ENCODE measurements around the gene BCAS3.
A peak's percentile ranks its signal among the peaks of the same experiment; 100 is the strongest.

Gene BCAS3

DNA sequence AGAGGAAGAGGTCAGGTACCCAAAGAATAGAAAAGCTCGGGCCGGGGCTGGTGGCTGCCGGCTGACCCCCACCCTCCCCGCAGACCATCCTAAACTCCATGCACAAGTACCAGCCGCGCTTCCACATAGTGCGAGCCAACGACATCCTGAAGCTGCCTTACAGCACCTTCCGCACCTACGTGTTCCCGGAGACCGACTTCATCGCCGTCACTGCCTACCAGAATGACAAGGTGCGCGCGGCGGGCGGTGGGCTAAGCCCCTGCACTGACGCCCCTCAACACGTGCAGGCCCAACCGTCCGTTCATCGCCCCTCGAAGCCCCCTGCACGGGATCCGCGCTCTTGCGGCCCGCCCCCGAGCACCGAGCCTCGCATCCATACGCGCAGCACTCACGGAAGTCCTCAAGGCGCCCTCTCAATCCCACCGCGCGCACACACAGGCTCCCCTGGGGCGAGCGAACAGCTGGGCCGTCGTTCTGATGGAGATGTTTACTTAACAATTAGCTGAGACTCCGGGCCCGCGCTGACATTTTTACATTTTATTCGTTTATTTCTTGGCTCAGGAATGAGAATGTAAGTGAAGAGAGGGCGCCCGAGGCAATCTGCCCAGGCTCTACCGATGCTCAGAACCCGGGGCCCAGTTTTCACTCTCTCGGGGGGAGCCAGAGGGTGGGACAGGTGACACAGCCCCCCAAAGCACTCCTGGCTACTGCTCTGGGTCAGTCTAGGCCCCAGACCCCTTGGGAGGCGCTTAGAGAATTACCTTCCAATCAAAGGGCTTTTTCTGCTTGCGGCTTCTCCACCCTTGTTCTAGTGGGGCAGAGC, 725.5 kb downstream of the BCAS3 start:
- H3K27me3 Mint-ChIP-seq, result peaks cover 74% of the 10 kb centered on the region
- DNase-seq, result peak; percentile 63
- H3K4me3 Mint-ChIP-seq, result peak overlapping the region; percentile 60
- H3K27ac Mint-ChIP-seq, result no peak overlapping the region
- H3K4me1 Mint-ChIP-seq (ENCODE audit: low read depth), result peaks cover 44% of the 10 kb centered on the region
- no peaks in the 10 kb centered on the region for H3K9me3 Mint-ChIP-seq
- H3K36me3 Mint-ChIP-seq (ENCODE audit: low read depth), result no peaks in the 10 kb centered on the region

DNA sequence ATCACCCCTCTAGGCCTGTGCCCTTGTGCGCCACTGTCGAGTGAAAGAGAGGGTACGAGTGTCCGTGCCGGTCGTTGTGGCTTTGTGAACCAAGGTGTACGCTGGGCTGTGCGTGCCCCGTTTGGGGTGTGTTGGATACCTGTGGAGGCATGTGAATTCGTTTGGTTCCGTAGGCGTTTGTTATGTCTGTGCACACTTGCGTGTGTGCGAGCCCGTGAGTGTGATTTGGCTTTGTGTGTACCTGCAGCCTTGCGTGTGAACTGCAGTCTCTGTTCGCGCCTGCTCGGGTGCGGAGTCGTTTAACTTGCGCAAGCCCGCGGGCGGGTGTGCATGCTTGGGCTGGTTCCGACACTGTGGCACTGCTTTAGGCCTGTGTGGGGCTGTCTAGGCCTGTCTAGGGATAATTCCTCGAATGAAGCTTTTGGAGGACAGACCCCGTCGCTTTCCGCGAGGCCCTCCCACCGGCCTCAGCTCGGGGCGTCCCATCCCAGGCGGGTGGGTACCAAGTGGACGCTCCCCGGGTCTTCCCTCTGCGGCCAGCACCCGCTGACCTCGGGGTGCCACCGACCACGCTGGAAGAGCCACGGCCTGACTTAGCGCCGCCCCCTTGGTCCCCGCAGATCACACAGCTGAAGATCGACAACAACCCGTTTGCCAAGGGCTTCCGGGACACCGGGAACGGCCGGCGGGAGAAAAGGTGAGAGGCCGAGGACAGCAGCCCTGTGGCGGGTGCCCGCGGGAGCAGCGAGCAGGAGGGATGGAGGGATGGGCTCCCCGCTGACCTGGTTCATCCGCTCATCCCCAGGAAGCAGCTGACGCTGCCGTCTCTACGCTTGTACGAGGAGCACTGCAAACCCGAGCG, 726.4 kb downstream of the BCAS3 start:
- Mint-ChIP-seq H3K4me1 (ENCODE audit: low read depth) (peaks cover 44% of the 10 kb centered on the region), H3K9me3 (no peaks in the 10 kb centered on the region), H3K27ac (no peak overlapping the region), H3K4me3 (peak overlapping the region; percentile 35), H3K27me3 (peaks cover 76% of the 10 kb centered on the region), H3K36me3 (ENCODE audit: low read depth) (no peaks in the 10 kb centered on the region)
- peak; percentile 46 for DNase-seq

DNA sequence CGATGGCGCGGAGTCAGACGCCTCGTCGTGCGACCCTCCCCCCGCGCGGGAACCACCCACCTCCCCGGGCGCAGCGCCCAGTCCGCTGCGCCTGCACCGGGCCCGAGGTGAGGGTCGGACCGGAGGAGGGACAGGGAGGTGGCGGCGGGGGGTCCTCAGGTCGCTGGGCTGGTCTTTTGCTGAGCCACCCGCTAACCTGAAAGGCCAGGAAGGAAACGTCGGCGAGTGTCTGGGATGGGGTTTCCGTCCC, 726.9 kb downstream of the BCAS3 start:
- peaks cover 44% of the 10 kb centered on the region for H3K4me1 Mint-ChIP-seq (ENCODE audit: low read depth)
- no peaks in the 10 kb centered on the region for H3K9me3 Mint-ChIP-seq
- no peaks in the 10 kb centered on the region for H3K36me3 Mint-ChIP-seq (ENCODE audit: low read depth)
- H3K4me3 Mint-ChIP-seq, result no peak overlapping the region
- no peak for DNase-seq
- H3K27me3 Mint-ChIP-seq, result peaks cover 78% of the 10 kb centered on the region
- H3K27ac Mint-ChIP-seq, result no peak overlapping the region

DNA sequence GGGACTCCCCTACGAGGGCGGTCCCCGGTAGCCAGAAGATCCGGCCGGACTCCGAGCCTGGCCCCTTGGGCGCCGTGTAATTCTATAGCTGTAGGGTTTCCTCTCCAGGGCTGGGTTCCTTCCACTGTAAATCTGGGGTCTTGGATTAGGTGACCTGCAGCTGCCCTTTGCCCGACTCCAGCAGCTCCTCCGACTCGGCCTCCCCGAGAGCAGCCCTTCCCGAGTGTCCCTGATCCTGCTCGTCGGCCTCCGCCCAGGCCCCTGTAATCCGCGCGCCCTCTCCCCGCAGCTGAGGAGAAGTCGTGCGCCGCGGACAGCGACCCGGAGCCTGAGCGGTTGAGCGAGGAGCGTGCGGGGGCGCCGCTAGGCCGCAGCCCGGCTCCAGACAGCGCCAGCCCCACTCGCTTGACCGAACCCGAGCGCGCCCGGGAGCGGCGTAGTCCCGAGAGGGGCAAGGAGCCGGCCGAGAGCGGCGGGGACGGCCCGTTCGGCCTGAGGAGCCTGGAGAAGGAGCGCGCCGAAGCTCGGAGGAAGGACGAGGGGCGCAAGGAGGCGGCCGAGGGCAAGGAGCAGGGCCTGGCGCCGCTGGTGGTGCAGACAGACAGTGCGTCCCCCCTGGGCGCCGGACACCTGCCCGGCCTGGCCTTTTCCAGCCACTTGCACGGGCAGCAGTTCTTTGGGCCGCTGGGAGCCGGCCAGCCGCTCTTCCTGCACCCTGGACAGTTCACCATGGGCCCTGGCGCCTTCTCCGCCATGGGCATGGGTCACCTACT, 727.4 kb downstream of the BCAS3 start:
- Mint-ChIP-seq H3K36me3 (ENCODE audit: low read depth) (no peaks in the 10 kb centered on the region), H3K4me3 (no peak overlapping the region), H3K4me1 (ENCODE audit: low read depth) (peaks cover 48% of the 10 kb centered on the region), H3K27ac (no peak overlapping the region), H3K9me3 (no peaks in the 10 kb centered on the region), H3K27me3 (peaks cover 82% of the 10 kb centered on the region)
- DNase-seq, result peak; percentile 52

DNA sequence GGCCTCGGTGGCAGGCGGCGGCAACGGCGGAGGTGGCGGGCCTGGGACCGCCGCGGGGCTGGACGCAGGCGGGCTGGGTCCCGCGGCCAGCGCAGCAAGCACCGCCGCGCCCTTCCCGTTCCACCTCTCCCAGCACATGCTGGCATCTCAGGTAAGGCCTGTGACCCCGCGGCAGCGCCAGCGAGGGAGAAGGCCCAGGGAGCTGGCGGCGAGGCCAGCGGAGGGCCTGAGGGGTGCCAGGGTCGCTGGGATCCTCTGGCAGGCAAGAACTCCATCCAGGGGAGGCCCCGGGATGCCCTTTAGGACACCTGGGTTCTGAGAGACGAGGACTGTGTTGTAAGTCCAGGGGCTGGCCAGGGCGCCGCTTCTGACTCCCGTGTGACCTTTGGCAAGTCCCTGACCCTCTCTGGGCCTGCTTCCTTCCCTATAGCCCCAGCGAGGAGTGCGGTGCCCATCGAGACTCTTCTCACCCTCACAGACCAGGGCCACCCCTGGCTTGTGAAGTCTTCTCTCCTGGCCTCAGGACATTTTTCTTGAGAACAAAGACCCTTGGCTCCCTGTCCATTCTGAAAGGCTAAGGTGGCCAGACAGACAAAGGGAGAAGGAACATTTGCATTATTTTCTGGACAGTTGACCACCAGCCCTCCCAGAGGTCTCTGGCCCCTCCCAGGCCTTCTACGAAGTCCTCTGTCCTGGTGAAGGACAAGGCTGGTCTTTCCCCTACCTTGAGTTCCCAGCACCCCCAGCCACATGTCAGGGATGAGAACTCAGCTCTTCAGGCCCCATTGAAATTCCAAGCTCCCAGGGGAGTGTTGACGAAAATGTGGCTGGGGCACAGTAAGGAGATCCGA, 728.3 kb downstream of the BCAS3 start:
- DNase-seq, result peak; percentile 35
- Mint-ChIP-seq H3K9me3 (no peaks in the 10 kb centered on the region), H3K27ac (no peak overlapping the region), H3K4me3 (no peak overlapping the region), H3K27me3 (peaks cover 85% of the 10 kb centered on the region), H3K36me3 (ENCODE audit: low read depth) (no peaks in the 10 kb centered on the region), H3K4me1 (ENCODE audit: low read depth) (peaks cover 50% of the 10 kb centered on the region)

DNA sequence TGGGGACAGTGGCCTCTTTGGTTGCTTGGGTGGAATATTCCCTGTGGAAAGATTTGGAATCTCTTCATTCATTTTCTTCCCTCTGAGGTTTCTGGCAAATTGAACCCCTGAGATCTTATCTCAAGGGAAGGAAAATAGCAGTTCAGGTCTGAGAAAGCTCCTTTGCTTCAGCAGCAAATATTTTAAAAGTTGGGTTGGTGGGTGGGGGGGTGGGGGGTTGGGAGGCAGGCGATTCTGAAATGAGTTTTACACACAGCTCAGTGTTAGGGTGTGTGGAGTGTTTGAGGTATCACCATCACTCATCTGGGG, 728.8 kb downstream of the BCAS3 start:
- Mint-ChIP-seq H3K36me3 (ENCODE audit: low read depth) (no peaks in the 10 kb centered on the region), H3K4me3 (no peak overlapping the region), H3K27ac (no peak overlapping the region), H3K9me3 (no peaks in the 10 kb centered on the region), H3K4me1 (ENCODE audit: low read depth) (peaks cover 46% of the 10 kb centered on the region), H3K27me3 (peaks cover 82% of the 10 kb centered on the region)
- no peak for DNase-seq

DNA sequence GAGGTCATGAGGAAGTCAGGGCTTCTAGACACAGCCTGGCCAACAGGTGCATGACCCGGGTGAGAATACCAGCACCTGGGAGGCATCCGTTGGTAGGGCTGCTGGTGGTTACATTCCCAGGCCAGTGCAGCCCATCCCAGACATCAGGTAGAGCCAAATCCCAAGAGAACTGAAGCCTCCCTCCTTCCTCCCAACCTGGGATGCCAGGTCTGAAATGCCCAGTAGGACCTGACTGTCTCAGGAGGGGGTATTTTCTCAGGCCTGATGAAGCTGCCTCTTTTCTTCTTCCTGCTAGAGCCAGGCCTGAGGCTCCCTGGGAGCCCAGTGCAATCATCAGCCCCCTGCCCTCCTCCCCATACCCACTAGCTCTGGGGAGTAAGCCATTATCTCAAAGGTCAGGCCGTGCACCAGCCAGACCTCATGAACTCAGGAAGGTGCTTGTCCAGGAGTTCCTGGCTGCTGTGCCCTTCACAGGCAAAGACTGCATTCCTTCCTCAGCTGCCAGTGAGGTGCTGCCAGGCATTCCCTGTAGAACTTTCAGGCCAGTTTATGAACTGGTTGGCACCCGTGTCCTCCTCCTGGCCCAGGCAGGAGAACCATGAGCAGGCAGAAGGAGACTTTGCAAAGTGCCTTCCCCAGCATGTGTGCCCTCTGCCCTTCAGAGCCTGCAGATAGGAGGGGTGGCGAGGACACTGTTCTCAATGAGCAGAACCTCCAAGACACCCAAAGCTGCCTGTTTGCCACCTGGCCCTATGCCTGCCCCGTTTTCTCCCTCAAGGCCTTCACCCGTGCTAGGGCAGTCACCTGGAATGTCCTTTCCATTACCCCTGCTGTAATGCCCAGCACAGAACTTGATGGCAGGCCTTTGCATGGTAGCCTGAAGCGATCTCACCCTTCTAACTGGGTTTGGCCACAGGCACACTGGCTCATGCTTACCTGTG, 729.6 kb downstream of the BCAS3 start:
- no peak overlapping the region for H3K27ac Mint-ChIP-seq
- peaks cover 44% of the 10 kb centered on the region for H3K4me1 Mint-ChIP-seq (ENCODE audit: low read depth)
- H3K27me3 Mint-ChIP-seq, result peaks cover 76% of the 10 kb centered on the region
- no peaks in the 10 kb centered on the region for H3K36me3 Mint-ChIP-seq (ENCODE audit: low read depth)
- DNase-seq, result no peak
- H3K4me3 Mint-ChIP-seq, result no peak overlapping the region
- H3K9me3 Mint-ChIP-seq, result no peaks in the 10 kb centered on the region

DNA sequence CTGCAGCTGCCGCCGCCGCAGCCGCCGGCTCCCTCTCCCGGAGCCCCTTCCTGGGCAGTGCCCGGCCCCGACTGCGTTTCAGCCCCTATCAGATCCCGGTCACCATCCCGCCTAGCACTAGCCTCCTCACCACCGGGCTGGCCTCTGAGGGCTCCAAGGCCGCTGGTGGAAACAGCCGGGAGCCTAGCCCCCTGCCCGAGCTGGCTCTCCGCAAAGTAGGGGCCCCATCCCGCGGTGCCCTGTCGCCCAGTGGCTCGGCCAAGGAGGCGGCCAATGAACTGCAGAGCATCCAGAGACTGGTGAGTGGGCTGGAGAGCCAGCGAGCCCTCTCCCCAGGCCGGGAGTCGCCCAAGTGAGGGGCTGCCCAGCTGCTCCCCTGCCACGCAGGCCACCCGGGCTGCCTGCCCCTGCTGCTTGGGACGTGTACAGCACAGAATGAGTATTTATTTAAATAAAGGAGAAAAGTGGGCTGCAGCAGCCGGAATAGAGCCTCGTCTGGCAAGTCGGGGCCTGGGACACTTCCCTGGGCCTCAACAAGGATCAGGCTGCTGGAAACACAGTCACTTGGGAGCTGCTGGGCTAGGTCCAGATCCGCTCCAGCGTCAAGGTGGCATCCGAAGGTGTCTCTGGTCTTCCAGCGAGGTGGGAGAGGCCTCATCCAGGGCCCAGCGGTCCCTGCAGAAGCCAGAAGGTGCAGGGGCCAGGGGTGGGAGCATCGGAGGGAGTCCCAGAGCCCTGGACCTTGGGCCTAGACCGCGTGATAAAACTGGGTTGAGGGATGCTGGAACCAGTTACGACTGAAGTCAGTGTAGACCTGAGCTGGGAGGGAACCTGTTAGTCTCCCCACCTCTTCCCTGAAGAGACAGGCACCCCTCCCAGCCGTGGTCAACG, 730.7 kb downstream of the BCAS3 start:
- no peak for DNase-seq
- no peak overlapping the region for H3K27ac Mint-ChIP-seq
- no peaks in the 10 kb centered on the region for H3K9me3 Mint-ChIP-seq
- H3K36me3 Mint-ChIP-seq (ENCODE audit: low read depth), result no peaks in the 10 kb centered on the region
- H3K4me3 Mint-ChIP-seq, result peak overlapping the region; percentile 57
- H3K27me3 Mint-ChIP-seq, result peaks cover 69% of the 10 kb centered on the region
- H3K4me1 Mint-ChIP-seq (ENCODE audit: low read depth), result peaks cover 33% of the 10 kb centered on the region

DNA sequence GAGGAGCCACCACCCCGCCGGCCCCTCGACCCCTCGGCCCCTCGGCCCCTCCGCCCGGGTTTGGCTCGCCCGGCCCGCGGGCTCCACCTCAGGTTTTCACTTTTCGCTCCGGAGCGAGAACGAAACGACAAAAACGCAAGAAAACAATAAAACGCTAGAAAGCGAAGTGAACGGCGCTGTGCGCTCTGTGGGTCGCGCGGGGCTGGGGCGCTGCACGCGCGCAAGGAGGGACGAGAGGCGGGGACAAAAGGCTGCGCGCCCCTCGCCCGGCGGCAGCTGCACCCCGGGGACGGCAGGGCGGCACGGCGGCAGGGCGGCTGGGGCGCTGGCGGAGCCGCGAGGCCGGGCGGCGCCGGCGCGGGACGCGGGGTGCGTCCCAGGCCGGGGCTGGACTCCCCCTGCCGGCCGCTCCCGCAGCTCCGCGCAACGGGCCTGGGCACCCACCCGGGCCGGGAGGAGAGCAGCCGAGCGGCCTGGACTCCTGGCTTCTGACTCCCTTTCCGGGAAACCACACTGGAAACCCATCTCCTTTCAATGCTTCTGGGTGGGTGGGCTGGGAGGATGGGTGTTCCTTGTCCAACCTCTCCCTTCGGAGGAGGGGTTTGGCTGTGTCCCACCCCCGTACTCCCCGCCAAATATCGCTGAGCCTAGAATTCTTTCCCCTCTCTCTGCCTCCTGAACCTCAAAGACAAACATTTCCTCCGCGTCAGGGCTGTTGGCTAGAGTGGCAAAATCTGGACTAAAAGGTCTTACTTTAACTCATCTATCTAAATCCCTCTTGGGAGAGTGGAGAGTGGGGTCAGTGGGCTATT, 731.9 kb downstream of the BCAS3 start:
- Mint-ChIP-seq H3K27ac (no peak overlapping the region), H3K36me3 (ENCODE audit: low read depth) (no peaks in the 10 kb centered on the region), H3K27me3 (peaks cover 62% of the 10 kb centered on the region)

DNA sequence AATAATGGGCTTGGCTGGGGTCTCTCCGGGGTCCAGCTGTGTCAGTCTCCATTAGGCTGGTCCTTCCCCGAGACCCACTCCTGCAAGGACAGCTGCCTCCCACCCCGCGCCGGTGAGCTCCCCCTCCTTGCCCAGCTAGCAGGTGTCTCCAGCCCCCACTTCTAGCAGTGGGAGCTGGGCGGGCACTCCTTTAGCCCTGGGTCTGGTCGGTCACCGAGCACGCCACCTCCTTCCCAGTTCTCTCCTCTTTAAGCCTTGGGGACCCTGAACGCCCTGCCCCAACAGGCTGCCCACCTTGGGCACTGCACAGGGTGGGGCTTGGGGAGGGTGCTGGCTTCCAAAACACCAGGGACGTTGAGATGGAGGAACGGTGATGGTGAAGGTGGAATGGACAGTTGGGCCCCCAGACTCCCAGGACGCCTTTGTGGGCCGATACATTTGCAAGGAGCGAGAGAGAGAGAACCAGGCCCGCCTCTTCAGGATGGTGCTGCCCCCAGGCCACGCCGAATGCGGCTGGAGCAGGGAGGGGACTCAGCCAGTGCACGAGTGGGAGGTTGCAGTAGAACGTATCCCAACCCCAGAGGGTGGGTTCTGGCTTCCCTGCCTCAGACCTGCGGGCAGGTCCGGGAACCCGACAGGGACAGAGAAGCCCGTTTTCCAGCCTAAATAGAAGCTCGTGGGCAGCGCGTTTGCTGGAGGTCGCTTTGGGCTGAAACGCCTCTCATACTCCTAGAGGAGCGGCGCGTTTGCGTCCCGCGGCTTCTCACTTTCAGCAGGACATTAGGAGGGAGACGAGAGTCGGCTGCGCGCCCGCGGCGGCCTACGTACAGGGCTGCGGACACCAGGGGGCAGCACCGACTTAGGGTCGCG, 732.7 kb downstream of the BCAS3 start:
- Mint-ChIP-seq H3K9me3 (no peaks in the 10 kb centered on the region), H3K4me3 (peak overlapping the region; percentile 58), H3K36me3 (ENCODE audit: low read depth) (no peaks in the 10 kb centered on the region), H3K27ac (no peak overlapping the region), H3K27me3 (peaks cover 57% of the 10 kb centered on the region), H3K4me1 (ENCODE audit: low read depth) (peaks cover 20% of the 10 kb centered on the region)
- DNase-seq, result peak; percentile 82

More for the DNA sequence above, 731.9 kb downstream of the BCAS3 start:
- peak; percentile 66 for DNase-seq
- Mint-ChIP-seq H3K4me3 (peak overlapping the region; percentile 52), H3K4me1 (ENCODE audit: low read depth) (peaks cover 24% of the 10 kb centered on the region), H3K9me3 (no peaks in the 10 kb centered on the region)

DNA sequence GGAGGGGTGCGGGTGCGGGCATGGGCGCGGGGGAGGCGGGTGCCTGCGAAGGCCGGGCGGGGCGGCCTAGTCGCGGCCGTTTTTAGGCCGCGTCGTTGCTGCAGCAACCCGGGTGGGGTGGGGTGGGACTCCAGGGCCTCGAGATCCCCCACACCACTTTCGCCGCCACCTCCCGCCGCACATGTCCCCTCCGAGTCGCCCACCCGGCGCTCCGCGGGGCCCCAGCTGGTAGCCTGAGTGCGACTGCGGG, 733.3 kb downstream of the BCAS3 start:
- Mint-ChIP-seq H3K4me3 (no peak overlapping the region), H3K4me1 (ENCODE audit: low read depth) (peaks cover 20% of the 10 kb centered on the region), H3K36me3 (ENCODE audit: low read depth) (no peaks in the 10 kb centered on the region), H3K27me3 (peaks cover 55% of the 10 kb centered on the region), H3K27ac (no peak overlapping the region), H3K9me3 (no peaks in the 10 kb centered on the region)
- no peak for DNase-seq

Data from activated T-cell treated with anti-CD3 and anti-CD28 coated beads, Interleukin-2, amount 50 U/mL, for 24 hours (primary cell).